Measurements from ENCODE around the gene DNAH5. TPM values are rescaled to one million over a fixed set of nuclear protein-coding genes. Genes with fewer than 3 reads are reported as not detected.
"Not testable (repeated sequence)": the region's sequence is repeated elsewhere in the genome, so short reads cannot be mapped to it uniquely, and the experiment has no call there.

Gene DNAH5
- total RNA-seq, 2 experiments from 2014 or later = not detected

- H3K4me3 ChIP-seq (ENCODE audit: low read length) = no peak overlapping the region
- H3K27ac ChIP-seq (ENCODE audit: low read depth in 1 of 2, low read length in 2 of 2) = no peak overlapping the region
- no peaks in the 10 kb centered on the region for H3K36me3 Mint-ChIP-seq (ENCODE audit: low read depth)
- ChIA-PET POLR2A (no interaction called here), CTCF (no interaction called here)
- no peaks in the 10 kb centered on the region for H3K27me3 ChIP-seq (ENCODE audit: control insufficient read depth in 1 of 2, insufficient read depth in 2 of 2, low read length in 2 of 2)
- no peaks in the 10 kb centered on the region for H3K4me1 Mint-ChIP-seq (ENCODE audit: low read depth)
- no peaks in the 10 kb centered on the region for H3K36me3 ChIP-seq (ENCODE audit: insufficient read depth, low read length)
- no peaks in the 10 kb centered on the region for H3K27me3 Mint-ChIP-seq
- DNase-seq (no peak), ATAC-seq (ENCODE audit: poor library complexity) (no peak)
- no peak for TF ChIP-seq CTCF (IDR thresholded peaks at IDR 0.05)
- no peak overlapping the region for H3K4me3 Mint-ChIP-seq
- intact Hi-C loops (cut with DNase I, micrococcal nuclease) = no loop called here
- no peak overlapping the region for H3K27ac Mint-ChIP-seq
- no peaks in the 10 kb centered on the region for H3K4me1 ChIP-seq (ENCODE audit: insufficient read depth, low read length)
- peaks cover 2% of the 10 kb centered on the region for H3K9me3 Mint-ChIP-seq
- H3K9me3 ChIP-seq (ENCODE audit: control insufficient read depth in 1 of 2, insufficient read depth in 1 of 2, low read length in 2 of 2) = peaks cover 0 to 9% of the 10 kb centered on the region in 2 experiments
Observed at GRCh38 chr5:13814301-13814700, 130.2 kb downstream of the DNAH5 start.

GRCh38 chr5:13809921-13810320, 134.6 kb downstream of the DNAH5 start:
- no peak for DNase-seq
- Histone ChIP-seq H3K4me3 (ENCODE audit: low read length) (no peak overlapping the region), H3K36me3 (ENCODE audit: insufficient read depth, low read length) (no peaks in the 10 kb centered on the region), H3K27me3 (ENCODE audit: control insufficient read depth in 1 of 2, insufficient read depth in 2 of 2, low read length in 2 of 2) (no peaks in the 10 kb centered on the region), H3K4me1 (ENCODE audit: insufficient read depth, low read length) (no peaks in the 10 kb centered on the region), H3K9me3 (ENCODE audit: control insufficient read depth in 1 of 2, insufficient read depth in 1 of 2, low read length in 2 of 2) (peaks cover 0 to 19% of the 10 kb centered on the region in 2 experiments), H3K27ac (ENCODE audit: low read depth in 1 of 2, low read length in 2 of 2) (no peak overlapping the region)
- ChIA-PET POLR2A (no interaction called here), CTCF (no interaction called here)
- Mint-ChIP-seq H3K27ac (no peak overlapping the region), H3K36me3 (ENCODE audit: low read depth) (no peaks in the 10 kb centered on the region), H3K9me3 (peaks cover 5% of the 10 kb centered on the region), H3K4me1 (ENCODE audit: low read depth) (no peaks in the 10 kb centered on the region), H3K4me3 (no peak overlapping the region), H3K27me3 (no peaks in the 10 kb centered on the region)
- intact Hi-C loops (cut with DNase I, micrococcal nuclease) = no loop called here
- no peak for TF ChIP-seq CTCF (IDR thresholded peaks at IDR 0.05)
- ATAC-seq (ENCODE audit: poor library complexity) = no peak

GRCh38 chr5:13804336-13804735, 140.2 kb downstream of the DNAH5 start:
- H3K36me3 Mint-ChIP-seq (ENCODE audit: low read depth) = no peaks in the 10 kb centered on the region

GRCh38 chr5:13798569-13798968, 145.9 kb downstream of the DNAH5 start:
- H3K4me1 Mint-ChIP-seq (ENCODE audit: low read depth); CTCF ChIA-PET; H3K4me3 ChIP-seq (ENCODE audit: low read length); H3K27ac Mint-ChIP-seq; intact Hi-C loops (cut with DNase I, micrococcal nuclease); H3K9me3 ChIP-seq (ENCODE audit: control insufficient read depth in 1 of 2, insufficient read depth in 1 of 2, low read length in 2 of 2); H3K27me3 Mint-ChIP-seq; H3K4me3 Mint-ChIP-seq; DNase-seq; H3K27ac ChIP-seq (ENCODE audit: low read depth in 1 of 2, low read length in 2 of 2); H3K36me3 Mint-ChIP-seq (ENCODE audit: low read depth); H3K9me3 Mint-ChIP-seq; ATAC-seq (ENCODE audit: poor library complexity); POLR2A ChIA-PET; H3K36me3 ChIP-seq (ENCODE audit: insufficient read depth, low read length); H3K27me3 ChIP-seq (ENCODE audit: control insufficient read depth in 1 of 2, insufficient read depth in 2 of 2, low read length in 2 of 2); H3K4me1 ChIP-seq (ENCODE audit: insufficient read depth, low read length): not testable (repeated sequence)

More at GRCh38 chr5:13804336-13804735, 140.2 kb downstream of the DNAH5 start:
- DNase-seq = no peak
- no peaks in the 10 kb centered on the region for H3K27me3 Mint-ChIP-seq
- ChIA-PET CTCF (no interaction called here), POLR2A (no interaction called here)
- peaks cover 5% of the 10 kb centered on the region for H3K9me3 Mint-ChIP-seq
- no peak overlapping the region for H3K4me3 Mint-ChIP-seq
- no peak for TF ChIP-seq CTCF (IDR thresholded peaks at IDR 0.05)
- H3K27me3 ChIP-seq (ENCODE audit: control insufficient read depth in 1 of 2, insufficient read depth in 2 of 2, low read length in 2 of 2) = no peaks in the 10 kb centered on the region
- no peaks in the 10 kb centered on the region for H3K36me3 ChIP-seq (ENCODE audit: insufficient read depth, low read length)
- H3K4me1 ChIP-seq (ENCODE audit: insufficient read depth, low read length) = no peaks in the 10 kb centered on the region
- H3K4me1 Mint-ChIP-seq (ENCODE audit: low read depth) = no peaks in the 10 kb centered on the region
- no peak overlapping the region for H3K4me3 ChIP-seq (ENCODE audit: low read length)
- no peak for ATAC-seq (ENCODE audit: poor library complexity)
- peaks cover 0 to 11% of the 10 kb centered on the region in 2 experiments for H3K9me3 ChIP-seq (ENCODE audit: control insufficient read depth in 1 of 2, insufficient read depth in 1 of 2, low read length in 2 of 2)
- intact Hi-C loops (cut with DNase I, micrococcal nuclease) = no loop called here
- no peak overlapping the region for H3K27ac Mint-ChIP-seq
- H3K27ac ChIP-seq (ENCODE audit: low read depth in 1 of 2, low read length in 2 of 2) = no peak overlapping the region
